DMS53 (cell line): ENCODE measurements around the gene PACRG.

ENCODE experiments used
- DNase-seq: peaks from one replicate; lab custom pipeline; 2025; lab: John Stamatoyannopoulos, UW

Gene PACRG

GRCh38 chr6:163335056-163335455 lies 607.3 kb downstream of the PACRG start:
- no peak for DNase-seq

DNA sequence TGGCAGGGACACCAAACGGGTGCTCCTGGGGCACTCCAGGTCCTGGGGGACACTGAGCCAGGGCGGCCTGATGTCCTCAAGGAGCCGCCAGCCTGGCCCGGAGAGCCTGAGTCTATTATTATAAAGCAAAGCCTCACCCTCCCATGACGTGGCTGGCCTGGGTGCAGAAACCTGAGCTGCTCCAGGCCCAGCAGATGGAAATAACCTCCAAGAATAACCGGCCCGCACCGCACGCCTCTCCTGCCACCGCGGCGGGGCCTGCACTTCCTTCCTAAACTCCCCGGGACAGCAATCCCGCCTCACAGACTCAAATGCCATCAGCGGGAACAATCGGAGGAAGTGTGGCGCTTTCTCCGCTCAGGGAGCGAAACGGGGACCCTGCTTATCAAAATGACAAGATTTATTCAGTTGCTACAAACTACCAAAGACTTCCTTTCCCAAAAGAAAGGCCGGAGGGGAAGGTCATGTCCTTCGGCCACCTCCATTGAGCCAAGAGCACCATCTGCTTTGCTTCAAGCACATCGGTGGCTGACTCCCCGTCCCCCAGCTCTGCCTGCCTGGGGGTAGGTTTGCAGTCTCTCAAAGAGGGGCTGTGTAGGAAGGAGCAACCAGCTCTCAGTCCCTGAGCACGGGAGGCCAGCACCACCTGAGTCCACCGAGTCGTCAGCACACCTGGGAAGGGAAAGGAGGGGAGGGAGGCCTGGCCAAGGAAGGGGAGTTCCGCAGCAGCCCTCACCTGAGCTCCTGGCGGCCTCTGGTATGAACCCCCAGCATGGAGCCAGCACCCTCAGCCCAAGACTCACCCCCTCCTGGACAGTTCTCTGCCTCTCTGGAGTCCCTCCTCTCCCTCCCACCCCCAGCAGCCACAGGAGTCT lies 608.1 kb downstream of the PACRG start:
- no peak for DNase-seq

DNA sequence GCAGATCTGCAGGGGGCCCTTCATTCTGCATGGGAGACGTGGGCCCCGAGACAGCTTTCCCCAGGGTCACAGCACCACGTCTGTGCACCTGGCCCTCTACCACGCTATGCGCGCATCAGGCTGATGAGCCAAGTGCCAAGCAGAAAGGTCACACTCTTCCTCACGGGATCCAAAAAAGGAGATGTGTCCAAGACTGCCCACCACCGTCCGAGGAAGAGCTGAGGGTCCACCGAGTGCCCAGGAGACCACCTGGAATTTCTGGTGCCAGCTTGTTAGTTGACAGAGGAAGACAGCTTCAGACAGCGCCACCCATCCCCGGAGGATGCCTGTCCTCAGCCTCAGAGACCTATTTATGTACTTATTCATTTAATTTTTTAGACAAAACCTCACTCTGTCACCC lies 609.2 kb downstream of the PACRG start:
- DNase-seq: no peak

DNA sequence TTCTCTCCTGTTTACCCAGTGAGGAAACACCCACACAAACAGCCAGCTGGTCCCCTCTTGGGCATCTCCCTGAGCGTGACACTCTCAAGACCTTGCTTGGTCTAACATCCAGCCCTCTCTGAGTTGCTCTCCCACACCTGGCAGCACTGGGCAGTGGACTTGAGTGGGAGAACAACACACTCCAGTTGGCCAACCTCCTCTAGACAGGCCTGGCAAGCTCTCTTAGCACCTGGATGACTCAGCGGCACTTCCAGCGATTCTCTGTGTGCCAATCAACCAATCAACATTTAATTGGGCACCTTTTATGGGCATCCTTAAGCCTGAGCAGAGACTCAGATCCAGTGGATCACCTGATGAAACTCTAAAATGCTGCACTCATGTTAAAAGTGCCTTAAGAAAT lies 610.2 kb downstream of the PACRG start:
- DNase-seq: peak; percentile 94

DNA sequence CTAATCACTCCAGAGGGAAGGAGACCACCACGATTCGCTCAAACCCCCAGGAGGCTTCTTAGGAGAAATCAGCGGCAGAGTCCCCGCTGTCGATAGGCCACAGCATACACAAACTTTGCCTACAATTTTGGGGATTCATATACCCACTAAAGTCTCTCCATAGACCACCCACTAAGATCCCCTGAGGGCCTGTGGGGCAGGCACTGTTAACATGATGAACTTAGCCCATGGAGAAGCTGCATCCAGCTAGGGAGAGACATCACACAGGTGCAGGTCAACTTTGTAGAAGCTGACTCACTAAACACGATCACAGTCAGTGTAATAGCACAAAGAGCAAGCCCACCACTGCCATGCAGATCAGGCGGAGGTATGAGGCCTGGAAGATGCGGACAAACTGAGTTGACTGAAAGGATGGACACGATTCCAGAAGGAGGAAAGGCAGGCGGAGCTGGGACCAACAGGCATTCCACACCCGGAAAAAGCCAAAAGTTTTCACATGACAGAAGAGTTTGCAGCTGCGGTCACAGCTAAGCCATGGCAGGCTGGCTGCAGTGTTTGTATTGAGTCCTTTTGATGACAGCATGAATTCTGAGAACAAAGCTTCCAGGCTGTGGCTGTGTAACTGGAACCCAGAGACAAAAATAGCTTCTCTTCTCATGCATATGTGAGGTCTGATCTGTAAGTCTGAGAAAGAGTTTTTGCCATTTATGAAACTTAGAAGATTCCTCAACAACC lies 611.1 kb downstream of the PACRG start:
- DNase-seq: peak; percentile 91

DNA sequence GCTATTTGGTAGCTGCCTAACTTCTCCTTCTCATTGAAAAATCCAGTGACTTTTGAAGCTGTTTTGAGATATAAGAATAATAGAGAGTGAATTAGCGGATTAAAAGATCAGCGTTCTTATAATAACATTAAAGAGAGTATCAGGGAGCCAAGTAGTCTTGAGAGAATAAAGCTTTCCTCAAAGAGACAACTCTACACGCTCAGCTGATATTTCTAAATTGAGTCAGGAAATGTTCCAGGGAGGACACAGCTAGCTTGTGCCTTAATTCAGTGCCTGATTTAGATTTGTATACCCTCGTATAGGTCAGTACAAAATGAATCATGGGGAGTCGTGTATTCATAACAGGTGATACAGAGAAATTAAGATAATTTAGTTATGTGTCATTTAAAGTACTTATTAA lies 611.7 kb downstream of the PACRG start:
- peak; percentile 13 for DNase-seq

DNA sequence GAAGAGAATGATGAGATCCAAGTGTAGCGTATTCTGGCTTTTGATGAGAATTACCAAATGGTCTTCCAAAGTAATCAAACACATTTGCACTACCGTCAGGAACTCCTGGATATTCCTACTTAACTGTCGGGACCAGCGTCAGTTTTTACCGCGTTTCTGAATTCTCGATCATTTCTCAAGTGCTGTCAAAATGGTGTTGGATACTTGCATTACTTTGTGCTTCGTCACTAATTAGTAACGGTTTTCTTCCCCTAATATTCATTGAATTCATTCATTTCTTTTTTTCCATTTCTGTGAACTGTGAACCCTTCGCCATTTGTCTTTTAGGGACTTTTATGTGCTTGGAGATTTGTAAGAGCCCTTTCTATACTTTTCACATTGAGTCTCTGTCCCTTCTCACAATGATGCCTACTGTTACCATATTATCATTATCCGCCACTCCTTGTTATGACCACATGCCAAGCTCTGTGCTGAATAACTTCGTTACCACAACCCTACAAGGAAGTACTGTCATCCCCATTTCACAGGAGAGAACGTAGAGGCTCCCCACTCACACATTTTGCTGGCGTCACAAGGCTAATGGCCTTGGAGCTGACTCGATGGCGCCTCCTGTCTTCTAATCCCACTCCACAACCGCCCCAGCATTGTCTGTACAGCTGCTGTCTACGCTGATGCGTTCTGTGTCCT lies 612.6 kb downstream of the PACRG start:
- DNase-seq: no peak

GRCh38 chr6:163341224-163342061 lies 613.7 kb downstream of the PACRG start:
- DNase-seq: no peak

- DNase-seq: no peak
Measured at GRCh38 chr6:163342571-163343539, 615.1 kb downstream of the PACRG start.

DNA sequence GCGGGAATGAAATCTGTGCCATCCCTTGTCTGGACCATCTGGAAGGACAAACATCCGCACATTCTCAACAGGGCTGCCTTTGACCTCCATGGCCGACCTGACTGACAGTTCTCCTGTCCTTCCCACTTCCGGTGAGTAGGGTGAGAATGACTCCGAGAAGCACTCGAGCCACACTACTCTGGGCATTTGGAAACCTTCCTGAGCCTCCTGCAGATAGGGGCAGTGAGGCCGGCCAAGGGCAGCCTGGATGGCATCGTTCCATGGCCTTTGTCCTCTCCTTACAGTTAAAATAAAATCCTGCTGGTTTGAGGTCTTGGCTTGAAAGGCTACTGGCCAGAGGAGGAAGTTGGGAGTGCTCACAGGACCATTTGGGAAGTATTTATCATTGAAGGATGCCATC lies 615.8 kb downstream of the PACRG start:
- DNase-seq: no peak

GRCh38 chr6:163344411-163344810 lies 616.6 kb downstream of the PACRG start:
- DNase-seq: no peak

DNA sequence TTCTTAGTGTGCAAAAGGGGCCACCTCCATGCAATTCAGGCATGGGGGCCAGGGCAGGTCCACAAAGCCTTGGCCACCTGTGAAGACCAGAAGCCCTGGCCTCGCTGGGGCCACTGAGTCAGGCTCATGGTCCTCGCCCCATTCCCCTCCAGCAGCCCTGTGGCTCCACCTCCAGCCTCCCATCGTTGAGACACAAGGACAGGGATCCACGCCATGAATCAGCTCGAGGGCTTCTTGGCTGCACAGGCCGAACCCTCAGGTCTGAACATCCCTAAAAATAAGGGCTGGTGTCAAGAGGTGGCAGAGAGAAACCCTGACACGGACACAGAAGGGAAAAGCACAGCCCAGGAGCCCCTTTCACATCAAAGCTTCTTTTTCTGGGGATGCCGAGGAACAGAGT lies 618.2 kb downstream of the PACRG start:
- no peak for DNase-seq

- no peak for DNase-seq
Measured at GRCh38 chr6:163346497-163346961, 618.8 kb downstream of the PACRG start.

GRCh38 chr6:163347021-163347446 lies 619.3 kb downstream of the PACRG start:
- no peak for DNase-seq

DNA sequence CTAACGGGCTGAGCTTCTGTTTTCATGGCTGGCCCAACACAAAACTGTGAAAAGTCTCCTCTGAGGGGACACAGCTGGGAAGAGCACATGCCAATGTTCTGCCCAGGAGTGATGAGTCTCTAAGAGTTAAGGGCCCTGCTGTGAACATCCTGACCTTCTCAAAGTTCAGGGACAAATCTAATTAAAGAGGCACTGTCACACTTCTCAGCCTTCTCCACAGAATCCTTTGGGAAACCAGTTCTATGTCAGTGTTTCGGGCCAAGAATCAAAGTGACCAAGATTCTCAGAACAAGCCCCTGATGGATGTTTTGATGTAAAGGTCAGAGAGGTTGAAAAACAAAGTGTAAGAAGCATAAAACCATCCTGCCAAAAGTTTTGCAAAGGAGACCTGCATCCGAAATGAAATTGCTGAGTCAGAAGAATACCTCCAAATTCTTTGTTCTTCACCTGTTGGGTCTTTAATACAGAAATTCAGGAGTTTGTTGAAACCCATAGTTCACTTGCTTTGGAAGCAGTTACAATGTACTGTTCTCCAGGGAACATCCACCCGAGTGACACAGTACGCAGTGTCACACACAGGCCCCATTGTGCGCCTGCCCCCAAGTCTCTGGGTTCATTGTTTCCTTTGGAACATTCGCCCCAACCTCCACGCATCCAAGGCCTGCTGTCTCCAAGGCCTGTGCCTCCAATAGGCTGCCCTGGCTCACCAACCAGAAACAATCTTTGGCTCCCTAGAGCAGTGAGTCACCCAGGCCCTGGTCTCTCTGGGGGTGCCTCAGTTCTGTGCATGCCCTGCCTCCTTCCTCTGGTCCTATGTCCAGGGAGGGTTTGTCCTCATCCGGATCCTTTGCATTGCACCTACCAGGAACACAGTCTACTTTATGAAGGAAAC lies 621.3 kb downstream of the PACRG start:
- no peak for DNase-seq

GRCh38 chr6:163349696-163350095 lies 621.9 kb downstream of the PACRG start:
- no peak for DNase-seq

DNA sequence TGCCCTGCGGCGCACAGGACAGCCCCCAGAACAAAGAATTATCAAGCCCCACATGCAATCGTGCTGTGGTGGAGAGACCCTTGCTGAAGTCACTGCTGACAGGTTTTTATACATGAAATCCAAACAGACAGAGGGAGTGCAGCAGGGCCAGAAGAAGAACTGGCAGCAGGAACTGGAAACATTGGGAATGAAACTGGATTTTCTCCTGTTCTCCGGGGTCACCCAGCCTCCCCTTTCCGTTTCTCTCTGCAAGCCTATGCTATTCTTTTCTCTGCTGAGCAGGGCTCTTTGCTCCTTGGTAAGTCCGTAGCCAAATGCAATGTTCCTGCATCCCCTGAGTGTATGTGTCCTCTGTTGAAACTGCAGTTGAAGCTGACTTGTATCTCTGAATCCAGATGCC lies 623.2 kb downstream of the PACRG start:
- no peak for DNase-seq

DNA sequence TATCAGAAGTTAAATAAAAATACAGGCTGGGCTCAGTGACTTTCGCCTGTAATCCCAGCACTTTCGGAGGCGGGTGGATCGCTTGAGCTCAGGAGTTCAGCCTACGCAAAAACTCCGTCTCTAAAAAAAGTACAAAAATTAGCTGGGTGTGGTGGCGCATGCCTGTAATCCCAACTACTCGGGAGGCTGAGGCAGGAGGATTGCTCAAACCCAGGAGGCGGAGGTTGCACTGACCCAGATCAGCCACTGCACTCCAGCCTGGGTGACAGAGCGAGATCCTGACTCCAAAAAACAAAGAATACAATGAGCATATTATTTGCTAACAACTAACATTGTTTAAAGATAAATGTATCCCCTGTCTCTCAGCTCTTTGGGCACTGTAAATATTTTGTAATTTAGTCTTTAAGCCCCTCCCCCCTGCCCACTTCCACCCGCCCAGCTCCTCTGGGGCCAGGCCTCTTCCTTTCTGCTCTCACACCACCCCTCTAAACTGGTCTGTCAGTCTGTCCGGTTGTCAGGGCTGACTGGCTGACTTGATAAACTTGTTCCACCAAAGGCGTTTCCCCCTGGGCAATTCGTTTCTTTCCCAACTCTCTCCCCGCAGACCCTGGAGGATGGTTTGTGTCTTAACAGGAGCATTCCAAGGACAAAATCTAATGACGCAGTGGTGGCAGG lies 624.4 kb downstream of the PACRG start:
- no peak for DNase-seq

- no peak for DNase-seq
Measured at GRCh38 chr6:163352966-163353365, 625.2 kb downstream of the PACRG start.
